DND-41 (cell line): ENCODE results near the gene NF1.
"Not testable (repeated sequence)": the region's sequence is repeated elsewhere in the genome, so short reads cannot be mapped to it uniquely, and the experiment has no call there.

Experiments
- ATAC-seq: fragments of 200-7000 bp; cut with Tn5 transposase; 3 replicates; pipeline ENCODE4 v1.9.1; 2021; ENCODE audit warnings: low read depth; ENCODE audit not compliant: insufficient read depth
- DNase-seq: peaks from one replicate; pipeline ENCODE4 v3.0.0-alpha.2; 2020
- H2AFZ ChIP-seq: 2 replicates; pipeline ENCODE4 v1.6.0; 2012; ENCODE audit warnings: low read depth, low read length
- H3K27ac ChIP-seq: 2 replicates; pipeline ENCODE4 v1.5.1; 2012; ENCODE audit warnings: low read length, inconsistent platforms
- H3K27me3 ChIP-seq: fragments of 200-600 bp; sonication (generic); 2 replicates; pipeline ENCODE4 v1.6.0; 2012; ENCODE audit warnings: low read length, mild to moderate bottlenecking, inconsistent platforms; ENCODE audit not compliant: insufficient read depth, poor library complexity
- H3K36me3 ChIP-seq: 2 replicates; pipeline ENCODE4 v1.5.1; 2012; ENCODE audit warnings: low read length, inconsistent platforms; ENCODE audit not compliant: insufficient read depth
- H3K4me1 ChIP-seq: 2 replicates; pipeline ENCODE4 v1.5.1; 2012; ENCODE audit warnings: mild to moderate bottlenecking, low read length; ENCODE audit not compliant: insufficient read depth
- H3K4me2 ChIP-seq: 2 replicates; pipeline ENCODE4 v1.6.0; 2012; ENCODE audit warnings: mild to moderate bottlenecking, moderate library complexity, low read length, inconsistent platforms; ENCODE audit not compliant: insufficient read depth
- H3K4me3 ChIP-seq, 2 experiments: fragments of 200-600 bp in 1 of 2; shearing (Covaris generic) in 1 of 2; 2 replicates each; pipeline ENCODE4 v1.5.1; 2012 to 2016; ENCODE audit warnings: inconsistent platforms in 2 of 2, low read length in 2 of 2, mild to moderate bottlenecking in 2 of 2, low read depth in 1 of 2, moderate library complexity in 1 of 2
- H3K79me2 ChIP-seq: 2 replicates; pipeline ENCODE4 v1.6.0; 2012; ENCODE audit warnings: low read length, inconsistent platforms; ENCODE audit not compliant: insufficient read depth
- H3K9ac ChIP-seq: 2 replicates; pipeline ENCODE4 v1.6.0; 2012; ENCODE audit warnings: low read depth, mild to moderate bottlenecking, inconsistent platforms, low read length, moderate library complexity
- H3K9me3 ChIP-seq: 2 replicates; pipeline ENCODE4 v1.5.1; 2012; ENCODE audit warnings: low read length, moderate library complexity, mild to moderate bottlenecking, inconsistent platforms; ENCODE audit not compliant: insufficient read depth, severe bottlenecking
- H4K20me1 ChIP-seq: 2 replicates; pipeline ENCODE4 v1.6.0; 2012; ENCODE audit warnings: low read length; ENCODE audit not compliant: insufficient read depth
- EZH2 ChIP-seq: IDR thresholded peaks from 3 replicates; pipeline ENCODE4 v1.6.1; 2012; ENCODE audit warnings: borderline replicate concordance, low read depth, mild to moderate bottlenecking, moderate library complexity, low read length, inconsistent platforms; ENCODE audit not compliant: severe bottlenecking
- TF ChIP-seq, protein P1 (sequence below): IDR thresholded peaks from 2 replicates; pipeline ENCODE4 v1.5.1; 2012; ENCODE audit warnings: borderline replicate concordance, low read length, moderate library complexity, mild to moderate bottlenecking; ENCODE audit not compliant: poor library complexity, severe bottlenecking; ENCODE audit errors: extremely low read depth

NF1 gene

GRCh38 chr17:31078290-31078689 is 16.5 kb upstream of the NF1 start:
- Histone ChIP-seq H3K79me2 (no peaks in the 10 kb centered on the region), H3K27ac (no peak overlapping the region), H3K9me3 (no peaks in the 10 kb centered on the region), H3K36me3 (no peaks in the 10 kb centered on the region), H3K9ac (no peak overlapping the region), H4K20me1 (no peaks in the 10 kb centered on the region), H3K4me1 (no peaks in the 10 kb centered on the region), H2AFZ (no peak overlapping the region), H3K27me3 (no peaks in the 10 kb centered on the region), H3K4me2 (no peak overlapping the region), H3K4me3 (no peak overlapping the region)
- no peak for TF ChIP-seq EZH2
- TF ChIP-seq, protein P1, sequence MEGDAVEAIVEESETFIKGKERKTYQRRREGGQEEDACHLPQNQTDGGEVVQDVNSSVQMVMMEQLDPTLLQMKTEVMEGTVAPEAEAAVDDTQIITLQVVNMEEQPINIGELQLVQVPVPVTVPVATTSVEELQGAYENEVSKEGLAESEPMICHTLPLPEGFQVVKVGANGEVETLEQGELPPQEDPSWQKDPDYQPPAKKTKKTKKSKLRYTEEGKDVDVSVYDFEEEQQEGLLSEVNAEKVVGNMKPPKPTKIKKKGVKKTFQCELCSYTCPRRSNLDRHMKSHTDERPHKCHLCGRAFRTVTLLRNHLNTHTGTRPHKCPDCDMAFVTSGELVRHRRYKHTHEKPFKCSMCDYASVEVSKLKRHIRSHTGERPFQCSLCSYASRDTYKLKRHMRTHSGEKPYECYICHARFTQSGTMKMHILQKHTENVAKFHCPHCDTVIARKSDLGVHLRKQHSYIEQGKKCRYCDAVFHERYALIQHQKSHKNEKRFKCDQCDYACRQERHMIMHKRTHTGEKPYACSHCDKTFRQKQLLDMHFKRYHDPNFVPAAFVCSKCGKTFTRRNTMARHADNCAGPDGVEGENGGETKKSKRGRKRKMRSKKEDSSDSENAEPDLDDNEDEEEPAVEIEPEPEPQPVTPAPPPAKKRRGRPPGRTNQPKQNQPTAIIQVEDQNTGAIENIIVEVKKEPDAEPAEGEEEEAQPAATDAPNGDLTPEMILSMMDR, result no peak
- no peak for ATAC-seq
- DNase-seq, result no peak

DNA sequence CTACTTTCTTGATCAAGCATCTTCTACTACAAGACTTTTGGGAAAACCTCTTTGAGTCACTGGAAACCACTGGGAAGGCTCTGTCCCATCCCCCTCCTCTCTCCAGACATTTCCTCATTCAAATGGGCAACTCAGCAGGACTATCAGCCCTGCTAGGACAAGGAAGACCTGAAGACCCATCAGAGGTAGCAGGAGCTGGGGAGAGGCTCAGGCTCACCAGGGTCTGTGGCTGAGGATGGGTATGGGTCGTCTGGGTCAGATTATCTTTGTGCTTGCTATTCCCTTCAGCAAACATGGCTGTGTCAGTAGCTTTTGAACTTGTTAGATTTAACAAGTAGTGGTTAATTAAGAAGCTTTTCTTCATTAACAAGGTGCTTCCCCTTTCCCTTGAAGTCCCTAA is 15.0 kb upstream of the NF1 start:
- TF ChIP-seq, protein P1, result no peak
- no peak for TF ChIP-seq EZH2
- no peak for ATAC-seq
- Histone ChIP-seq H2AFZ (no peak overlapping the region), H3K4me3 (no peak overlapping the region), H3K36me3 (no peaks in the 10 kb centered on the region), H3K27me3 (no peaks in the 10 kb centered on the region), H3K79me2 (no peaks in the 10 kb centered on the region), H3K4me1 (no peaks in the 10 kb centered on the region), H3K9me3 (no peaks in the 10 kb centered on the region), H4K20me1 (no peaks in the 10 kb centered on the region), H3K9ac (no peak overlapping the region), H3K4me2 (no peak overlapping the region), H3K27ac (no peak overlapping the region)
- DNase-seq, result no peak

DNA sequence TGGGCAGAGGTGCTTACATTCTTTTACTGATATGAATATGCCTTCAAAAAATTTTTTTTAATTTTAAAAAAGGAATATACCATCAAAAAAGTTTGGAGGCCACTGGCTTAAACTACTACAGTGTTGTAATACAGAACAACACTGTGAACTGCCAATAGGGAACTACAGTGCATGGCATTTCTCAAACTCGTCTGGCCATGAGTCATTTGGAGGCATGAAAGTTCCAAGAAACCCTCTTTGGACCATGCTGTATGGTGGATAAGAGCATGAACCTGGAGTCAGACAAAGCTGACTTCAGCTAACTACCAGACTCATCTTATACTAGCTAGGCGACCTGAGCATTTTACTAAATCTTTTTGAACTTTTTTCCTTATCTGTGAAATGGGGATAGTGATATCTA is 9.2 kb upstream of the NF1 start:
- Histone ChIP-seq H3K36me3 (no peaks in the 10 kb centered on the region), H3K9me3 (no peaks in the 10 kb centered on the region), H3K9ac (no peak overlapping the region), H2AFZ (no peak overlapping the region), H3K27me3 (no peaks in the 10 kb centered on the region), H3K4me2 (no peak overlapping the region), H3K4me1 (no peaks in the 10 kb centered on the region), H3K4me3 (no peak overlapping the region), H3K79me2 (no peaks in the 10 kb centered on the region), H3K27ac (no peak overlapping the region), H4K20me1 (no peaks in the 10 kb centered on the region)
- DNase-seq, result no peak
- TF ChIP-seq, protein P1, result no peak
- TF ChIP-seq EZH2, result no peak
- ATAC-seq, result no peak

- Histone ChIP-seq H3K27me3 (no peaks in the 10 kb centered on the region), H3K79me2 (no peaks in the 10 kb centered on the region; the same call in 1 of the 2 replicates), H3K9ac (no peak overlapping the region), H3K4me1 (peaks cover 7% of the 10 kb centered on the region), H3K36me3 (no peaks in the 10 kb centered on the region), H3K4me3 (no peak overlapping the region), H3K4me2 (no peak overlapping the region), H4K20me1 (no peaks in the 10 kb centered on the region), H2AFZ (no peak overlapping the region), H3K27ac (no peak overlapping the region), H3K9me3 (no peaks in the 10 kb centered on the region)
- TF ChIP-seq, protein P1, result no peak
- no peak for TF ChIP-seq EZH2
- no peak for ATAC-seq
- no peak for DNase-seq
These were observed 5.3 kb upstream of the NF1 start for GRCh38 chr17:31089471-31089870.

GRCh38 chr17:31090650-31091049 is 4.1 kb upstream of the NF1 start:
- H4K20me1 ChIP-seq, ATAC-seq, H3K36me3 ChIP-seq, DNase-seq, H3K4me1 ChIP-seq, H3K4me3 ChIP-seq, H3K27ac ChIP-seq, H3K27me3 ChIP-seq, H3K9ac ChIP-seq, H3K4me2 ChIP-seq, H3K79me2 ChIP-seq, H2AFZ ChIP-seq, H3K9me3 ChIP-seq: not testable (repeated sequence)
